IMR-90 (cell line): ENCODE measurements around the gene C22orf42. TPM values are rescaled to one million over a fixed set of nuclear protein-coding genes. Genes with fewer than 3 reads are reported as not detected.

Experiments used
- ATAC-seq: fragments of 200-7000 bp; cut with Tn5 transposase; 2 replicates; pipeline ENCODE4 v1.9.1; 2020; ENCODE audit warnings: low read depth, mild to moderate bottlenecking, moderate library complexity
- BruUV-seq: library from RNA; stranded (reverse); fragments of 400-500 nt; replicated peaks from 2 replicates; lab custom pipeline; 2021; lab: Mats Ljungman, UMichigan
- CTCF ChIA-PET: fragments of 300-600 bp; formaldehyde crosslinking; extraction: SDS; loops from one replicate; lab custom pipeline; 2021; ENCODE audit warnings: antibody characterized with exemption; lab: Yijun Ruan, JAX
- POLR2A ChIA-PET: fragments of 300-600 bp; sonication (Branson Sonifier 250); formaldehyde crosslinking; loops from one replicate; lab custom pipeline; 2022; ENCODE audit warnings: antibody characterized with exemption; ENCODE audit not compliant: unreplicated experiment; lab: Charles Lee
- DNase-seq: peaks from one replicate; pipeline ENCODE4 v3.0.0; 2013
- H2AFZ ChIP-seq: replicated peaks from 2 replicates; pipeline ENCODE3; 2013; ENCODE audit warnings: low read length, mild to moderate bottlenecking; ENCODE audit not compliant: poor library complexity
- H2AK5ac ChIP-seq: 2 replicates; pipeline ENCODE4 v1.6.1; 2013; ENCODE audit warnings: low read depth, low read length, inconsistent platforms
- H2AK9ac ChIP-seq: replicated peaks from 2 replicates; pipeline ENCODE3; 2013; ENCODE audit warnings: mild to moderate bottlenecking, low read depth, low read length, moderate library complexity; ENCODE audit not compliant: poor library complexity
- H2BK120ac ChIP-seq: 2 replicates; pipeline ENCODE4 v1.6.1; 2013; ENCODE audit warnings: low read depth, low read length, inconsistent platforms
- H2BK15ac ChIP-seq: 3 replicates; pipeline ENCODE4 v1.6.1; 2013; ENCODE audit warnings: low read depth, low read length, inconsistent platforms
- H2BK20ac ChIP-seq: 2 replicates; pipeline ENCODE4 v1.6.1; 2013; ENCODE audit warnings: low read depth, mild to moderate bottlenecking, inconsistent platforms, low read length, moderate library complexity
- H2BK5ac ChIP-seq: 2 replicates; pipeline ENCODE4 v1.6.1; 2013; ENCODE audit warnings: mild to moderate bottlenecking, low read depth, low read length, inconsistent platforms; ENCODE audit not compliant: poor library complexity, severe bottlenecking
- H3K14ac ChIP-seq: replicated peaks from 2 replicates; pipeline ENCODE4 v1.6.1; 2013; ENCODE audit warnings: low read depth, low read length, inconsistent platforms
- H3K18ac ChIP-seq: 2 replicates; pipeline ENCODE4 v1.6.1; 2013; ENCODE audit warnings: low read depth, low read length, control low read depth
- H3K23ac ChIP-seq: 2 replicates; pipeline ENCODE4 v1.6.1; 2013; ENCODE audit warnings: low read depth, low read length, inconsistent platforms
- H3K27ac ChIP-seq: 2 replicates; pipeline ENCODE4 v1.5.1; 2013; ENCODE audit warnings: mild to moderate bottlenecking, control low read depth, low read length; ENCODE audit not compliant: insufficient read depth
- H3K27me3 ChIP-seq: 2 replicates; pipeline ENCODE4 v1.6.1; 2013; ENCODE audit warnings: low read length; ENCODE audit not compliant: control insufficient read depth, insufficient read depth
- H3K36me3 ChIP-seq: 2 replicates; pipeline ENCODE4 v1.6.1; 2013; ENCODE audit warnings: low read length, mixed read lengths; ENCODE audit not compliant: control insufficient read depth, insufficient read depth
- H3K4ac ChIP-seq: 2 replicates; pipeline ENCODE4 v1.6.1; 2013; ENCODE audit warnings: low read depth, low read length, inconsistent platforms
- H3K4me1 ChIP-seq: 2 replicates; pipeline ENCODE4 v1.6.1; 2013; ENCODE audit warnings: low read length, mixed read lengths; ENCODE audit not compliant: control insufficient read depth, insufficient read depth
- H3K4me2 ChIP-seq: 2 replicates; pipeline ENCODE4 v1.6.1; 2013; ENCODE audit warnings: low read depth, mild to moderate bottlenecking, control low read depth, low read length, moderate library complexity
- H3K4me3 ChIP-seq: 2 replicates; pipeline ENCODE4 v1.5.1; 2013; ENCODE audit warnings: low read depth, mild to moderate bottlenecking, control low read depth, low read length, moderate library complexity; ENCODE audit not compliant: insufficient read depth
- H3K56ac ChIP-seq: 2 replicates; pipeline ENCODE4 v1.6.1; 2013; ENCODE audit warnings: low read length, inconsistent platforms; ENCODE audit not compliant: insufficient read depth; ENCODE audit errors: extremely low read depth
- H3K79me1 ChIP-seq, 2 experiments: 2 replicates each; pipeline ENCODE4 v1.6.1; 2013; ENCODE audit warnings: low read length in 2 of 2, inconsistent platforms in 1 of 2, low read depth in 1 of 2
- H3K9ac ChIP-seq: 2 replicates; pipeline ENCODE4 v1.6.1; 2013; ENCODE audit warnings: low read depth, low read length, control low read depth
- H3K9me1 ChIP-seq: 2 replicates; pipeline ENCODE4 v1.6.1; 2013; ENCODE audit warnings: low read length, inconsistent platforms; ENCODE audit not compliant: insufficient read depth
- H3K9me3 ChIP-seq: 2 replicates; pipeline ENCODE4 v1.6.1; 2013; ENCODE audit warnings: low read length; ENCODE audit not compliant: control insufficient read depth, insufficient read depth
- H4K20me1 ChIP-seq: 2 replicates; pipeline ENCODE4 v1.6.1; 2013; ENCODE audit warnings: low read length, inconsistent platforms; ENCODE audit not compliant: insufficient read depth
- H4K5ac ChIP-seq: 2 replicates; pipeline ENCODE4 v1.6.1; 2013; ENCODE audit warnings: mild to moderate bottlenecking, low read depth, low read length, control low read depth
- H4K8ac ChIP-seq, 2 experiments: 2 replicates each; pipeline ENCODE4 v1.6.1; 2013; ENCODE audit warnings: low read depth in 2 of 2, low read length in 2 of 2, control low read depth in 1 of 2, inconsistent platforms in 1 of 2
- H4K91ac ChIP-seq: 2 replicates; pipeline ENCODE4 v1.6.1; 2013; ENCODE audit warnings: low read depth, low read length, inconsistent platforms; ENCODE audit not compliant: insufficient read depth
- BHLHE40 ChIP-seq: fragments of 150-350 bp; IDR thresholded peaks from 2 replicates; pipeline ENCODE4 v1.6.1; 2016; ENCODE audit warnings: mild to moderate bottlenecking, low read depth, low read length
- CEBPB ChIP-seq: IDR thresholded peaks from 2 replicates; pipeline ENCODE4 v1.6.1; 2012; ENCODE audit warnings: low read depth, low read length, improper control_type of control experiment
- FOS ChIP-seq: fragments of 150-350 bp; IDR thresholded peaks from 2 replicates; pipeline ENCODE4 v1.6.1; 2016; ENCODE audit warnings: low read depth, low read length
- MAZ ChIP-seq: IDR thresholded peaks from 2 replicates; pipeline ENCODE4 v1.6.1; 2012; ENCODE audit warnings: low read depth, mild to moderate bottlenecking, low read length, improper control_type of control experiment, moderate library complexity, borderline replicate concordance
- MXI1 ChIP-seq: IDR thresholded peaks from 2 replicates; pipeline ENCODE4 v1.6.1; 2012; ENCODE audit warnings: low read depth, mild to moderate bottlenecking, low read length, moderate library complexity, borderline replicate concordance
- NFE2L2 ChIP-seq: fragments of 150-350 bp; IDR thresholded peaks from 2 replicates; pipeline ENCODE4 v1.6.1; 2016; ENCODE audit warnings: low read depth, mild to moderate bottlenecking, low read length
- POLR2A ChIP-seq: IDR thresholded peaks from 2 replicates; pipeline ENCODE4 v1.6.1; 2012; ENCODE audit warnings: mild to moderate bottlenecking, low read depth, low read length
- RAD21 ChIP-seq: IDR thresholded peaks from 2 replicates; pipeline ENCODE4 v1.6.1; 2012; ENCODE audit warnings: low read length, improper control_type of control experiment
- RFX5 ChIP-seq: IDR thresholded peaks from 2 replicates; pipeline ENCODE4 v1.8.0; 2012; ENCODE audit warnings: low read depth, mild to moderate bottlenecking, low read length, moderate library complexity
- USF2 ChIP-seq: fragments of 150-350 bp; IDR thresholded peaks from 2 replicates; pipeline ENCODE4 v1.6.1; 2017; ENCODE audit warnings: mild to moderate bottlenecking, antibody characterized with exemption, low read length, low read depth
- WGBS, 2 experiments: methylation state at CpG; one replicate each; pipeline versions ENCODE4 v1.1.5 to v1.1.7; 2013; ENCODE audit warnings: missing lambda C conversion rate in 2 of 2; ENCODE audit not compliant: insufficient read length in 1 of 2; ENCODE audit errors: extremely low coverage in 2 of 2; 5-methylcytosine and 5-hydroxymethylcytosine counted together
- dilution Hi-C: fragments of 300-500 bp; cut with HindIII; formaldehyde crosslinking; loops from one replicate; pipeline ENCODE4 v1.14.3; 2018; ENCODE audit warnings: low sequenced_read_pairs; ENCODE audit not compliant: unreplicated experiment
- in situ Hi-C: fragments of 300-500 bp; cut with MboI; formaldehyde crosslinking; loops from 3 replicates; pipeline ENCODE4 v1.14.3; 2019; ENCODE audit warnings: low sequenced_read_pairs, inconsistent platforms, mixed read lengths
- intact Hi-C: fragments of 100-400 bp; cut with micrococcal nuclease; formaldehyde crosslinking; loops from 2 replicates; pipeline ENCODE4 v1.10.0; 2022
- polyA plus RNA-seq, 3 experiments: library from polyadenylated mRNA; depleted of rRNA; stranded (reverse); fragments of >200 nt; gene quantifications; 2 replicates each; pipeline ENCODE4 v1.2.3, GENCODE V29; 2012; ENCODE audit warnings: low replicate concordance in 1 of 3
- total RNA-seq: library from RNA; depleted of rRNA; stranded (reverse); fragments of >200 nt; gene quantifications from 2 replicates; pipeline ENCODE4 v1.2.3, GENCODE V29; 2012
- TF ChIP-seq, protein P1 (sequence below): fragments of 150-350 bp; IDR thresholded peaks from 2 replicates; pipeline ENCODE4 v1.6.1; 2016; ENCODE audit warnings: low read depth, mild to moderate bottlenecking, low read length, moderate library complexity, borderline replicate concordance
- TF ChIP-seq, protein P2 (sequence below): conservative IDR thresholded peaks from 2 replicates; pipeline ENCODE4 v1.5.1; 2012; ENCODE audit warnings: mild to moderate bottlenecking, low read depth, low read length, improper control_type of control experiment

Gene C22orf42
- total and polyA plus RNA-seq, 2 of the 4 experiments (the other 2 are of a cell fraction) = not detected

- TF ChIP-seq MAZ (no peak), RAD21 (no peak), POLR2A (no peak)
Observed at GRCh38 chr22:32158712-32159533, at the start of gene C22orf42 (continued).

DNA sequence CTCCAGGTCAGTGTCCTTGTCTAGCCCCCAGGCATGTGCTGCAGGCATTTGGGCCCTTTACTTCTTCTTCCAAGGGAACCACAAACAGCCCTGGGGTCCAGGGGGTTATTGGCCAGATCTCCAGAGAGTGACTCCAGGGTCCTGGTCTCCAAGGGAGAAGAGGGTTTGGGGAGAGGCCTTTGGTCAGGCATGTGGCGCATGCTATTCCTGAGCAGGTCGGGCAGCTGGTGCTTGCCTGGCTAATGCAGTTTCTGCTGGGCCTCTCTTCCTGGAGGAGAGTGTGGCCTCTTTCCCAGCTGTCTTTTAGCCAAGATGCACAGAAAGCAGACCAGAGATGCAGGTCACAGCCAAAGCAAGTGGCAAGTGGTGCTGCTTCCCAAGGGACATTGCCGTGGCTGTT is 49.6 kb upstream of the C22orf42 start:
- no peak overlapping the region for H3K23ac ChIP-seq
- no peak overlapping the region for H3K27ac ChIP-seq
- H2BK20ac ChIP-seq = no peak overlapping the region
- no peaks in the 10 kb centered on the region for H4K20me1 ChIP-seq
- POLR2A ChIA-PET = no interaction called here
- no peaks in the 10 kb centered on the region for H3K79me1 ChIP-seq
- H4K91ac ChIP-seq = no peak overlapping the region
- H2AK5ac ChIP-seq = no peak overlapping the region
- H3K4me1 ChIP-seq = no peaks in the 10 kb centered on the region
- H3K9me3 ChIP-seq = no peaks in the 10 kb centered on the region
- H3K4me2 ChIP-seq = no peak overlapping the region
- intact Hi-C loops (no loop called here), in situ Hi-C loops (no loop called here), dilution Hi-C loops (no loop called here)
- H2BK120ac ChIP-seq = no peak overlapping the region
- no TSS peak for BruUV-seq
- H2BK15ac ChIP-seq = no peak overlapping the region
- no peak overlapping the region for H3K14ac ChIP-seq
- no peak overlapping the region for H2AFZ ChIP-seq
- CTCF ChIA-PET = no interaction called here
- peaks cover 5% of the 10 kb centered on the region; the same call in 1 of the 2 replicates for H3K27me3 ChIP-seq
- no peak for DNase-seq
- ATAC-seq = no peak
- no peak overlapping the region for H3K9ac ChIP-seq
- no peak overlapping the region for H3K4ac ChIP-seq
- 66% methylated on average over 3 of the region's 3 CpGs; no CpG with 5 or more reads in 1 of the 2 experiments for WGBS, 2 experiments
- H2AK9ac ChIP-seq = no peak overlapping the region
- H3K36me3 ChIP-seq = no peaks in the 10 kb centered on the region
- H2BK5ac ChIP-seq = no peak overlapping the region
- no peak overlapping the region for H3K56ac ChIP-seq
- H4K8ac ChIP-seq = no peak overlapping the region
- H3K9me1 ChIP-seq = no peaks in the 10 kb centered on the region
- H3K18ac ChIP-seq = no peak overlapping the region
- no peak overlapping the region for H4K5ac ChIP-seq
- H3K4me3 ChIP-seq = no peak overlapping the region
- TF ChIP-seq MAZ = no peak
- no peak for TF ChIP-seq RAD21
- no peak for TF ChIP-seq MXI1
- no peak for TF ChIP-seq CEBPB
- TF ChIP-seq RFX5 = no peak
- TF ChIP-seq BHLHE40 = no peak
- no peak for TF ChIP-seq USF2
- no peak for TF ChIP-seq NFE2L2
- no peak for TF ChIP-seq POLR2A
- TF ChIP-seq, protein P1, sequence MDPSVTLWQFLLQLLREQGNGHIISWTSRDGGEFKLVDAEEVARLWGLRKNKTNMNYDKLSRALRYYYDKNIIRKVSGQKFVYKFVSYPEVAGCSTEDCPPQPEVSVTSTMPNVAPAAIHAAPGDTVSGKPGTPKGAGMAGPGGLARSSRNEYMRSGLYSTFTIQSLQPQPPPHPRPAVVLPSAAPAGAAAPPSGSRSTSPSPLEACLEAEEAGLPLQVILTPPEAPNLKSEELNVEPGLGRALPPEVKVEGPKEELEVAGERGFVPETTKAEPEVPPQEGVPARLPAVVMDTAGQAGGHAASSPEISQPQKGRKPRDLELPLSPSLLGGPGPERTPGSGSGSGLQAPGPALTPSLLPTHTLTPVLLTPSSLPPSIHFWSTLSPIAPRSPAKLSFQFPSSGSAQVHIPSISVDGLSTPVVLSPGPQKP = no peak
- no peak for TF ChIP-seq FOS
- TF ChIP-seq, protein P2, sequence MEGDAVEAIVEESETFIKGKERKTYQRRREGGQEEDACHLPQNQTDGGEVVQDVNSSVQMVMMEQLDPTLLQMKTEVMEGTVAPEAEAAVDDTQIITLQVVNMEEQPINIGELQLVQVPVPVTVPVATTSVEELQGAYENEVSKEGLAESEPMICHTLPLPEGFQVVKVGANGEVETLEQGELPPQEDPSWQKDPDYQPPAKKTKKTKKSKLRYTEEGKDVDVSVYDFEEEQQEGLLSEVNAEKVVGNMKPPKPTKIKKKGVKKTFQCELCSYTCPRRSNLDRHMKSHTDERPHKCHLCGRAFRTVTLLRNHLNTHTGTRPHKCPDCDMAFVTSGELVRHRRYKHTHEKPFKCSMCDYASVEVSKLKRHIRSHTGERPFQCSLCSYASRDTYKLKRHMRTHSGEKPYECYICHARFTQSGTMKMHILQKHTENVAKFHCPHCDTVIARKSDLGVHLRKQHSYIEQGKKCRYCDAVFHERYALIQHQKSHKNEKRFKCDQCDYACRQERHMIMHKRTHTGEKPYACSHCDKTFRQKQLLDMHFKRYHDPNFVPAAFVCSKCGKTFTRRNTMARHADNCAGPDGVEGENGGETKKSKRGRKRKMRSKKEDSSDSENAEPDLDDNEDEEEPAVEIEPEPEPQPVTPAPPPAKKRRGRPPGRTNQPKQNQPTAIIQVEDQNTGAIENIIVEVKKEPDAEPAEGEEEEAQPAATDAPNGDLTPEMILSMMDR = no peak
